WERI-Rb-1 (cell line): ENCODE results near the gene GPR153.

Experiments used
- DNase-seq: peaks from one replicate; pipeline ENCODE4 v3.0.0-alpha.2; 2020
- H3K27ac ChIP-seq: fragments of 250-450 bp; sonication (Bioruptor Pico); 2 replicates; pipeline ENCODE4 v1.5.1; 2020; ENCODE audit warnings: mild to moderate bottlenecking, moderate library complexity
- H3K27me3 ChIP-seq: fragments of 250-450 bp; sonication (Bioruptor Pico); 2 replicates; pipeline ENCODE4 v1.5.1; 2021; ENCODE audit warnings: mild to moderate bottlenecking, low read depth, moderate library complexity; ENCODE audit not compliant: insufficient read depth, severe bottlenecking
- H3K36me3 ChIP-seq: fragments of 250-450 bp; sonication (Bioruptor Pico); 2 replicates; pipeline ENCODE4 v1.5.1; 2020; ENCODE audit warnings: mild to moderate bottlenecking, moderate library complexity
- H3K4me3 ChIP-seq: 2 replicates; pipeline ENCODE4 v1.5.1; 2011; ENCODE audit warnings: low read depth, mild to moderate bottlenecking, control low read depth, low read length
- H3K9me3 ChIP-seq: fragments of 250-450 bp; sonication (Bioruptor Pico); 2 replicates; pipeline ENCODE4 v1.5.1; 2021; ENCODE audit warnings: mild to moderate bottlenecking, moderate library complexity; ENCODE audit not compliant: severe bottlenecking
- CTCF ChIP-seq: IDR thresholded peaks from 2 replicates; pipeline ENCODE4 v1.5.1; 2011; ENCODE audit warnings: low read depth, mild to moderate bottlenecking, control low read depth, inconsistent platforms, low read length

GPR153 gene

GRCh38 chr1:6235296-6235677 lies 25.6 kb downstream of the GPR153 start:
- peak overlapping the region; percentile 83 for H3K27ac ChIP-seq
- DNase-seq: no peak

GRCh38 chr1:6234502-6235295 lies 26.2 kb downstream of the GPR153 start:
- peak overlapping the region; percentile 85 for H3K4me3 ChIP-seq
- TF ChIP-seq CTCF: no peak
- H3K27ac ChIP-seq: peak overlapping the region; percentile 83
- no peaks in the 10 kb centered on the region for H3K27me3 ChIP-seq
- H3K36me3 ChIP-seq: peaks cover 50% of the 10 kb centered on the region
- H3K9me3 ChIP-seq: peaks cover 4% of the 10 kb centered on the region
- DNase-seq: no peak

More at GRCh38 chr1:6235296-6235677, 25.6 kb downstream of the GPR153 start:
- Histone ChIP-seq H3K36me3 (peaks cover 44% of the 10 kb centered on the region), H3K27me3 (no peaks in the 10 kb centered on the region), H3K4me3 (peak overlapping the region; percentile 85), H3K9me3 (peaks cover 4% of the 10 kb centered on the region)
- TF ChIP-seq CTCF: no peak

- Histone ChIP-seq H3K4me3 (no peak overlapping the region), H3K27me3 (no peaks in the 10 kb centered on the region), H3K27ac (peak overlapping the region; percentile 57), H3K36me3 (peaks cover 61% of the 10 kb centered on the region), H3K9me3 (peaks cover 4% of the 10 kb centered on the region)
- no peak for TF ChIP-seq CTCF
- no peak for DNase-seq
Observed at GRCh38 chr1:6233376-6233775, 27.5 kb downstream of the GPR153 start.

GRCh38 chr1:6225651-6226050 lies 35.2 kb downstream of the GPR153 start:
- TF ChIP-seq CTCF: no peak
- no peak for DNase-seq
- no peak overlapping the region for H3K27ac ChIP-seq
- no peaks in the 10 kb centered on the region for H3K9me3 ChIP-seq
- no peaks in the 10 kb centered on the region for H3K27me3 ChIP-seq
- H3K4me3 ChIP-seq: no peak overlapping the region
- peaks cover 81% of the 10 kb centered on the region for H3K36me3 ChIP-seq

GRCh38 chr1:6224718-6225117 lies 36.2 kb downstream of the GPR153 start:
- Histone ChIP-seq H3K27me3 (no peaks in the 10 kb centered on the region), H3K36me3 (peaks cover 72% of the 10 kb centered on the region), H3K9me3 (no peaks in the 10 kb centered on the region), H3K4me3 (no peak overlapping the region), H3K27ac (no peak overlapping the region)
- DNase-seq: no peak
- TF ChIP-seq CTCF: no peak

- DNase-seq: no peak
- no peak overlapping the region for H3K4me3 ChIP-seq
- no peak for TF ChIP-seq CTCF
- no peaks in the 10 kb centered on the region for H3K9me3 ChIP-seq
- H3K27ac ChIP-seq: no peak overlapping the region
- peaks cover 63% of the 10 kb centered on the region for H3K36me3 ChIP-seq
- no peaks in the 10 kb centered on the region for H3K27me3 ChIP-seq
Observed at GRCh38 chr1:6223617-6224016, 37.3 kb downstream of the GPR153 start.
